Keratinocyte (primary cell): ENCODE data around the gene GJE1. TPM values are rescaled to one million over a fixed set of nuclear protein-coding genes. Genes with fewer than 3 reads are reported as not detected.

Experiments
- DNase-seq: peaks from one replicate; pipeline ENCODE4 v3.0.0-alpha.2; 2011; ENCODE audit warnings: low read depth, missing footprints, low spot score
- FAIRE-seq: peaks from 2 replicates; lab custom pipeline; 2011; peaks lifted over from hg19 to GRCh38; lab: Jason Lieb, UNC
- H2AFZ ChIP-seq: 2 replicates; pipeline ENCODE4 v1.6.0; 2012; ENCODE audit warnings: low read length, control low read depth, inconsistent platforms; ENCODE audit not compliant: control insufficient read depth
- H3K27ac ChIP-seq: 2 replicates; pipeline ENCODE4 v1.5.1; 2011; ENCODE audit warnings: low read length; ENCODE audit not compliant: control insufficient read depth, insufficient read depth
- H3K27me3 ChIP-seq: 3 replicates; pipeline ENCODE4 v1.6.0; 2011; ENCODE audit warnings: low read length; ENCODE audit not compliant: control insufficient read depth, insufficient read depth; ENCODE audit errors: extremely low read depth
- H3K36me3 ChIP-seq, 2 experiments: 2 replicates in 1 of 2; 3 replicates in 1 of 2; pipeline ENCODE4 v1.5.1; 2011; ENCODE audit warnings: low read length in 2 of 2, mild to moderate bottlenecking in 1 of 2; ENCODE audit not compliant: control insufficient read depth in 2 of 2, insufficient read depth in 2 of 2; ENCODE audit errors: extremely low read depth in 1 of 2
- H3K4me1 ChIP-seq: 3 replicates; pipeline ENCODE4 v1.5.1; 2011; ENCODE audit warnings: low read length; ENCODE audit not compliant: control insufficient read depth, insufficient read depth; ENCODE audit errors: extremely low read depth
- H3K4me2 ChIP-seq: 3 replicates; pipeline ENCODE4 v1.6.0; 2011; ENCODE audit warnings: low read depth, low read length; ENCODE audit not compliant: control insufficient read depth, insufficient read depth; ENCODE audit errors: extremely low read depth
- H3K4me3 ChIP-seq, 3 experiments: fragments of 200-600 bp in 1 of 3; sonication (generic) in 1 of 3; 2 replicates in 2 of 3; 3 replicates in 1 of 3; pipeline ENCODE4 v1.5.1; 2011 to 2016; ENCODE audit warnings: low read length in 3 of 3, mild to moderate bottlenecking in 3 of 3, control low read depth in 2 of 3, inconsistent platforms in 1 of 3, low read depth in 1 of 3, mixed read lengths in 1 of 3, mixed run types in 1 of 3, moderate library complexity in 1 of 3; ENCODE audit not compliant: control insufficient read depth in 2 of 3, insufficient read depth in 2 of 3; ENCODE audit errors: extremely low read depth in 1 of 3
- H3K79me2 ChIP-seq: 2 replicates; pipeline ENCODE4 v1.6.0; 2012; ENCODE audit warnings: low read length; ENCODE audit not compliant: control insufficient read depth, insufficient read depth
- H3K9ac ChIP-seq: 3 replicates; pipeline ENCODE4 v1.6.0; 2011; ENCODE audit warnings: low read length; ENCODE audit not compliant: control insufficient read depth, insufficient read depth; ENCODE audit errors: extremely low read depth
- H3K9me1 ChIP-seq: 3 replicates; pipeline ENCODE4 v1.6.0; 2011; ENCODE audit warnings: low read length; ENCODE audit not compliant: control insufficient read depth, insufficient read depth; ENCODE audit errors: extremely low read depth
- H3K9me3 ChIP-seq: 2 replicates; pipeline ENCODE4 v1.5.1; 2012; ENCODE audit warnings: low read depth, low read length; ENCODE audit not compliant: control insufficient read depth
- H4K20me1 ChIP-seq: 3 replicates; pipeline ENCODE4 v1.6.0; 2011; ENCODE audit warnings: low read length; ENCODE audit not compliant: control insufficient read depth, insufficient read depth; ENCODE audit errors: extremely low read depth
- CTCF ChIP-seq, 3 experiments: IDR thresholded peaks in 1 of 3; conservative IDR thresholded peaks in 1 of 3; optimal IDR thresholded peaks in 1 of 3; 2 replicates in 2 of 3; 3 replicates in 1 of 3; pipeline versions ENCODE3 to v1.5.1; 2011; ENCODE audit warnings: low read length in 3 of 3, mild to moderate bottlenecking in 3 of 3, moderate library complexity in 2 of 3, control low read depth in 1 of 3, inconsistent platforms in 1 of 3; ENCODE audit not compliant: insufficient read depth in 2 of 3; ENCODE audit errors: extremely low read depth in 1 of 3
- EZH2 ChIP-seq: IDR thresholded peaks from one replicate; pipeline ENCODE4 v1.6.1; 2012; ENCODE audit warnings: inconsistent platforms, mild to moderate bottlenecking, low read length, moderate library complexity
- dilution Hi-C: fragments of 300-500 bp; cut with MboI; formaldehyde crosslinking; loops from one replicate; pipeline ENCODE4 v1.7.0; 2020; ENCODE audit warnings: low sequenced_read_pairs; ENCODE audit not compliant: extremely low pct_ligation_motif_present
- polyA plus RNA-seq, 5 experiments: library from polyadenylated mRNA; depleted of rRNA in 3 of 5; stranded (reverse) in 3 of 5; stranded (forward) in 1 of 5; unstranded in 1 of 5; fragments of >200 nt; gene quantifications; 1 replicate in 1 of 5; 2 replicates in 3 of 5; 3 replicates in 1 of 5; pipeline versions ENCODE4 v1.2.1 to v1.2.3, GENCODE V29; 2011 to 2012; ENCODE audit warnings: missing spikeins in 2 of 5, low read depth in 1 of 5, low replicate concordance in 1 of 5

Gene GJE1
- polyA plus RNA-seq, 1 donor (not counting 4 experiments of a cell fraction or from before 2014, with no cell fraction given): not detected

- Histone ChIP-seq H2AFZ (no peak overlapping the region), H3K9ac (no peak overlapping the region), H3K9me1 (no peaks in the 10 kb centered on the region), H3K4me3 (no peak overlapping the region), H3K4me2 (no peak overlapping the region), H4K20me1 (no peaks in the 10 kb centered on the region), H3K27me3 (no peaks in the 10 kb centered on the region), H3K27ac (no peak overlapping the region), H3K9me3 (no peaks in the 10 kb centered on the region), H3K79me2 (peaks cover under 1% of the 10 kb centered on the region), H3K36me3 (peaks cover 6 to 17% of the 10 kb centered on the region in 2 experiments), H3K4me1 (no peaks in the 10 kb centered on the region)
- no peak for FAIRE-seq
- no peak for TF ChIP-seq CTCF (optimal IDR thresholded peaks at IDR 0.05 in 1 of 3, IDR thresholded peaks at IDR 0.05 in 1 of 3, conservative IDR thresholded peaks at IDR 0.05 in 1 of 3; ENCODE audit: extremely low read depth in 1 of 3, insufficient read depth in 2 of 3, low read length in 3 of 3)
- TF ChIP-seq EZH2: no peak
- no peak for DNase-seq
- dilution Hi-C loops: no loop called here
These were observed 38.6 kb downstream of the GJE1 start for GRCh38 chr6:142171351-142171750.

GRCh38 chr6:142172758-142173157, 40.0 kb downstream of the GJE1 start:
- Histone ChIP-seq H3K9me3 (no peaks in the 10 kb centered on the region), H3K36me3 (peaks cover 3 to 21% of the 10 kb centered on the region in 2 experiments), H3K4me2 (no peak overlapping the region), H2AFZ (no peak overlapping the region), H4K20me1 (no peaks in the 10 kb centered on the region), H3K9ac (no peak overlapping the region), H3K4me3 (no peak overlapping the region), H3K4me1 (no peaks in the 10 kb centered on the region), H3K27me3 (no peaks in the 10 kb centered on the region), H3K27ac (no peak overlapping the region), H3K9me1 (no peaks in the 10 kb centered on the region), H3K79me2 (no peaks in the 10 kb centered on the region)
- DNase-seq (no peak), FAIRE-seq (no peak)
- TF ChIP-seq EZH2 (no peak), CTCF (optimal IDR thresholded peaks at IDR 0.05 in 1 of 3, IDR thresholded peaks at IDR 0.05 in 1 of 3, conservative IDR thresholded peaks at IDR 0.05 in 1 of 3; ENCODE audit: extremely low read depth in 1 of 3, insufficient read depth in 2 of 3, low read length in 3 of 3) (no peak)
- dilution Hi-C loops: no loop called here
